GM18858 (cell line): ENCODE results near the gene P2RX3.

Source experiments
- ATAC-seq: cut with Tn5 transposase; IDR thresholded peaks from one replicate; pipeline ENCODE4 v1.9.1; 2021; ENCODE audit not compliant: unreplicated experiment

P2RX3 gene

GRCh38 chr11:57414612-57415212 lies 76.6 kb downstream of the P2RX3 start:
- no peak for ATAC-seq

- ATAC-seq: no peak
Observed at GRCh38 chr11:57416436-57416835, 78.3 kb downstream of the P2RX3 start.

- ATAC-seq: no peak
Observed at GRCh38 chr11:57417056-57417455, 78.9 kb downstream of the P2RX3 start.

DNA sequence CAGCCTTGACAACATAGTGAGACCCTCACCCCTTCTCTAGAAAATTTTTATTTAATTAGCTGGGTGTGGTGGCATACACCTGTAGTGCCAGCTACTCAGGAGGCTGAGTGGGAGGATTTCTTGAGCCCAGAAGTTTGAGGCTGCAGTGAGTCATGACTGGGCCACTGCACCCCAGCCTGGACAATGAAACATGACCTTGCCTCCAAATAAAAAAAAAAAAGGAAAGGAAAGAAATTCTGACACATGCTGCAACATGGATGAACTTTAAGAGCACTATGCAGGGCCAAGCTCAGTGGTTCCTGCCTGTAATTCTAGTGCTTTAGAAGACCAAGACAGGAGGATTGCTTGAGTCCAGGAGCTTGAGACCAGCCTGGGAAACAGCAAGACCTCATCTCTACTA lies 80.0 kb downstream of the P2RX3 start:
- no peak for ATAC-seq

DNA sequence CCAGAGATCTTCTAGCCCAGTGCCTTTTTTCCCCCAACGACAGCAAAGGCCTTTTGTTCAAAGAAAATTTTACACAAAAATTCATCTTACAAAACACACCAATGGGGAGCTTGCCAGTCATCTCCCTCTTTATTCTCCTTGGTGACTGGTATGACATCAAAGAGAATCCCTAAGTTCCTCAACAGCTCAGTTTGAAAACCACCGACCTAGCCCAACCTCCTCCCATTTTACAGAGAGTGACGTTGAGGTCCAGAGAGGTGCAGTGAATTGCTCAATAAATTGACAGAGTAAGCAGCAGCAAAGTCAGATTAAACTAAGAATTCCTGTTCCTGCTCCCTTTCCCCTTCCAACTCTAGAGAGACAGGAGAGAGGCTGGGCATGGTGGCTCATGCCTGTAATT lies 81.0 kb downstream of the P2RX3 start:
- ATAC-seq: no peak

GRCh38 chr11:57421066-57421465 lies 82.9 kb downstream of the P2RX3 start:
- no peak for ATAC-seq

- ATAC-seq: no peak
Observed at GRCh38 chr11:57421805-57422204, 83.7 kb downstream of the P2RX3 start.
